ENCODE results near the gene PCCB.
A peak's percentile ranks its signal among the peaks of the same experiment; 100 is the strongest.
"Not testable (repeated sequence)": the region's sequence is repeated elsewhere in the genome, so short reads cannot be mapped to it uniquely, and the experiment has no call there.

PCCB gene

GRCh38 chr3:136263251-136263650, 13.1 kb downstream of the PCCB start:
- no peak for DNase-seq

GRCh38 chr3:136266468-136267125, 16.5 kb downstream of the PCCB start:
- not testable (repeated sequence) for DNase-seq

- DNase-seq: no peak
These were observed 17.1 kb downstream of the PCCB start for GRCh38 chr3:136267235-136267634.

- DNase-seq: no peak
These were observed 20.0 kb downstream of the PCCB start for GRCh38 chr3:136270179-136270578.

GRCh38 chr3:136271626-136272025, 21.5 kb downstream of the PCCB start:
- not testable (repeated sequence) for DNase-seq

- no peak for DNase-seq
These were observed 26.1 kb downstream of the PCCB start for GRCh38 chr3:136276049-136276755.

- no peak for DNase-seq
These were observed 27.0 kb downstream of the PCCB start for GRCh38 chr3:136277115-136277514.

- DNase-seq: no peak
These were observed 27.5 kb downstream of the PCCB start for GRCh38 chr3:136277634-136278033.

GRCh38 chr3:136279092-136279491, 29.0 kb downstream of the PCCB start:
- no peak for DNase-seq

- no peak for DNase-seq
These were observed 30.8 kb downstream of the PCCB start for GRCh38 chr3:136280961-136281360.

GRCh38 chr3:136281966-136282520, 31.9 kb downstream of the PCCB start:
- DNase-seq: no peak

- DNase-seq: no peak
These were observed 33.5 kb downstream of the PCCB start for GRCh38 chr3:136283627-136284026.

- no peak for DNase-seq
These were observed 41.2 kb downstream of the PCCB start for GRCh38 chr3:136291302-136291701.

- DNase-seq: no peak
These were observed 42.4 kb downstream of the PCCB start for GRCh38 chr3:136292500-136292899.

GRCh38 chr3:136293279-136293678, 43.1 kb downstream of the PCCB start:
- no peak for DNase-seq

GRCh38 chr3:136294176-136294575, 44.0 kb downstream of the PCCB start:
- DNase-seq: no peak

- DNase-seq: no peak
These were observed 46.8 kb downstream of the PCCB start for GRCh38 chr3:136296960-136297359.

GRCh38 chr3:136297826-136298225, 47.7 kb downstream of the PCCB start:
- no peak for DNase-seq

GRCh38 chr3:136300444-136300843, 50.3 kb downstream of the PCCB start:
- DNase-seq: no peak

- DNase-seq: peak; percentile 35
These were observed 55.7 kb downstream of the PCCB start for GRCh38 chr3:136305879-136306278.

- no peak for DNase-seq
These were observed 61.1 kb downstream of the PCCB start for GRCh38 chr3:136311261-136311660.

- DNase-seq: no peak
These were observed 61.8 kb downstream of the PCCB start for GRCh38 chr3:136311968-136312367.

GRCh38 chr3:136326316-136326715, 76.2 kb downstream of the PCCB start:
- no peak for DNase-seq

- DNase-seq: no peak
These were observed 77.5 kb downstream of the PCCB start for GRCh38 chr3:136327671-136328070.
